Astrocyte of the spinal cord (primary cell): Measurements from ENCODE around the gene RXFP1.

ENCODE experiments used
- DNase-seq: peaks from one replicate; pipeline ENCODE4 v3.0.0; 2011; ENCODE audit warnings: low read depth, low spot score
- H3K4me3 ChIP-seq: 2 replicates; pipeline ENCODE4 v1.5.1; 2011; ENCODE audit warnings: low read depth, mild to moderate bottlenecking, low read length, moderate library complexity
- in situ Hi-C: cut with HindIII; loops from 2 replicates; pipeline ENCODE4 v1.10.0; 2017; ENCODE audit warnings: low sequenced_read_pairs
- TF ChIP-seq, protein P1 (sequence below): IDR thresholded peaks from 2 replicates; pipeline ENCODE4 v1.5.1; 2012; ENCODE audit warnings: low read depth, mild to moderate bottlenecking, low read length, inconsistent platforms

RXFP1 gene

DNA sequence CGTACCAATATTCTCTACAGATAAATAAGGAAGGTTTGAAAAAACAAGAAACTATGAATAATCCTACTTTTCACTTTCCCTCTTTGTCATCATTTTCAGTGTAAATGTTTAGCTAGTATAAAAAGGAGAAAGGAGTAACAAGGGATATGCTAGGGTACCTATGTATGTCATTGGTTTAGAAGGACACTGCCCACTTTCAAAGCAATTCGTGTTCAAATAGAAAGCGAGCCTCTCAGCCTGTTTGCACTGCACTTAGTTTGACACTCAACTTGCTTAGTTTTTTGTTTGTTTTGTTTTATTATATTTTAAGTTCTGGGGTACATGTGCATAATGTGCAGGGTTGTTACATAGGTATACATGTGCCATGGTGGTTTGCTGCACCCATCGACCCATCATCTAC is 21.6 kb upstream of the RXFP1 start:
- no peak overlapping the region for H3K4me3 ChIP-seq
- DNase-seq = no peak
- in situ Hi-C loops = no loop called here
- TF ChIP-seq, protein P1, sequence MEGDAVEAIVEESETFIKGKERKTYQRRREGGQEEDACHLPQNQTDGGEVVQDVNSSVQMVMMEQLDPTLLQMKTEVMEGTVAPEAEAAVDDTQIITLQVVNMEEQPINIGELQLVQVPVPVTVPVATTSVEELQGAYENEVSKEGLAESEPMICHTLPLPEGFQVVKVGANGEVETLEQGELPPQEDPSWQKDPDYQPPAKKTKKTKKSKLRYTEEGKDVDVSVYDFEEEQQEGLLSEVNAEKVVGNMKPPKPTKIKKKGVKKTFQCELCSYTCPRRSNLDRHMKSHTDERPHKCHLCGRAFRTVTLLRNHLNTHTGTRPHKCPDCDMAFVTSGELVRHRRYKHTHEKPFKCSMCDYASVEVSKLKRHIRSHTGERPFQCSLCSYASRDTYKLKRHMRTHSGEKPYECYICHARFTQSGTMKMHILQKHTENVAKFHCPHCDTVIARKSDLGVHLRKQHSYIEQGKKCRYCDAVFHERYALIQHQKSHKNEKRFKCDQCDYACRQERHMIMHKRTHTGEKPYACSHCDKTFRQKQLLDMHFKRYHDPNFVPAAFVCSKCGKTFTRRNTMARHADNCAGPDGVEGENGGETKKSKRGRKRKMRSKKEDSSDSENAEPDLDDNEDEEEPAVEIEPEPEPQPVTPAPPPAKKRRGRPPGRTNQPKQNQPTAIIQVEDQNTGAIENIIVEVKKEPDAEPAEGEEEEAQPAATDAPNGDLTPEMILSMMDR = no peak

DNA sequence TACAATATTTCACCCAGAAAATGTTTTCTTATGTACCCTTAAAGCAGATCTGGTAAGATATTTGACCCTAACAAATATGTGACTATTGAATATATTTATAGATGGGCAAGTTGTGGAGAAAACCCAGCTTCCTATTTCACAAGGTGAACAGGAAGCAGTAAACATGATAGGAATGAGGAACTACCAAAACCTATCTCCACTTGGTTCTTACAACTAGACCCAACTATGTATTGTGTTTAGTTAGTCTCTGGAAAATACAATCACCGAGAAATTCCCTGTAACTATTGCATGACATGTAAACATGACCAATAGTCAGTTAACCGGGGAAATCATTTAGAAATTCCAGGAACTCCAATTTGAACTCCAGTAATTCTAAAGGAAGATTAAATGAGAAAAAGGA is 8.4 kb upstream of the RXFP1 start:
- in situ Hi-C loops = no loop called here
- no peak overlapping the region for H3K4me3 ChIP-seq
- TF ChIP-seq, protein P1 = no peak
- no peak for DNase-seq

DNA sequence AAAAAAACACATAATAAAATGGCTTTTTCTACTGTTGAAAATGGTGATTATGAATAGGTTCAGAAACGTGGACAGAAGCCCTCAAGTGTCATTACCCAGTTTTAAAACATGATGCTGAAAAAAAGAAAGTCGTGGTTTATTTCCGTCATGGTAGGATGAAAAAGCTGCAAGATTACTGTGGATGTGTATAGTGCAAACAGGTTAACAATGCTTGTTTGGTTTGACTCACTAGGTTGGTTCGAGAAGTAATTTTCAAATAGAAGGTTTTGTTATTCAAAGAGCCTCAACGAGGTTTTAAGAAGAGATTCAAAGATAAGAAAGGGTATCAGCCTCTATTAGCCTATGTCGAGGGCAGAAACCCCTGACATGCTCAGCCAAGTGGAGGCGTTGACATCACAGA is 2.5 kb upstream of the RXFP1 start:
- TF ChIP-seq, protein P1 = no peak
- DNase-seq = no peak
- in situ Hi-C loops = no loop called here
- no peak overlapping the region for H3K4me3 ChIP-seq

- no peak overlapping the region for H3K4me3 ChIP-seq
- DNase-seq = no peak
- TF ChIP-seq, protein P1 = no peak
- in situ Hi-C loops = no loop called here
Measured at GRCh38 chr4:158523990-158524535, 2.4 kb downstream of the RXFP1 start.

- in situ Hi-C loops = no loop called here
- DNase-seq = no peak
- H3K4me3 ChIP-seq = no peak overlapping the region
- TF ChIP-seq, protein P1 = no peak
Measured at GRCh38 chr4:158527516-158527915, 5.8 kb downstream of the RXFP1 start.

GRCh38 chr4:158529505-158529904 is 7.8 kb downstream of the RXFP1 start:
- no peak overlapping the region for H3K4me3 ChIP-seq
- in situ Hi-C loops = no loop called here
- TF ChIP-seq, protein P1 = no peak
- DNase-seq = no peak

GRCh38 chr4:158530381-158530780 is 8.7 kb downstream of the RXFP1 start:
- TF ChIP-seq, protein P1 = no peak
- in situ Hi-C loops = no loop called here
- H3K4me3 ChIP-seq = no peak overlapping the region
- DNase-seq = no peak
